DMS153 (cell line): ENCODE measurements around the gene ARFIP1.

Source experiments
- DNase-seq: peaks from one replicate; lab custom pipeline; 2025; lab: John Stamatoyannopoulos, UW

Gene ARFIP1

DNA sequence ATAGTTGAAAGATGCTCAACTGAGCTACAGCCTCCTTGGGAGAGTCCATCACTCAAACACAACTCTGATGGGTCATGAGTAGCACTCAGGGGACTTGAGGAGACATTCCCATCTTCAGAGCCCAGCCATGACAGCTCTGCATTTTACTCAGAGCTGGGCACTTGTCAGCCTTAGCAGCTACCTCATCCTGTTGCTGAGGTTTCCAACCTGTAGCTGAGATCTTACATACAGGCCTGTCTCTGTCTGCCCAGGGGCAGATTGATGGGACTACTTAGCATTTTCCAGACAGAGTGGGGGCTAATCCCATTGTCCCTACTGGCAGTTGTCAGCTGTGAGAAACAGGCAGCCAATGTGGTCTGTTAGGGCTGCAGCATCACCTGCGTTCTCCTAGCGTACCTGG, 159.9 kb downstream of the ARFIP1 start:
- no peak for DNase-seq

DNA sequence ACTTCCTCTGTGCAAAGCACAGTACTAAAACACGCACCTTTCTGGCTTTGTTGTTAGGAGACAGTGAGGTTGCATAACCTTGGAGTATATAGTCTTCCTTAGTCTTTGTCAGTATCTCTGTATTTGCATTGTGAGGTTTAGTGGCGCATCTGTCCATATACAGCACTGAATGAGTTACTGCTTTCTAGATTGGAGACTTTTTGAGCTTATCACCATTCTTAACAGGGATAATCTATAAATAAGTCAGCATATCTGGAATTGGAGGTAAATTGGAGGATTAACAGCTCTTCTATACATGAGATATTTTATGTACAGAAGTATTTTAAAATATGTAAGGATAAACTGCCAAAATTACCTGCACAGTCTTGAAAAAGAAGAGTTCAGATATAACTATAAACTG, 160.7 kb downstream of the ARFIP1 start:
- DNase-seq = no peak

DNA sequence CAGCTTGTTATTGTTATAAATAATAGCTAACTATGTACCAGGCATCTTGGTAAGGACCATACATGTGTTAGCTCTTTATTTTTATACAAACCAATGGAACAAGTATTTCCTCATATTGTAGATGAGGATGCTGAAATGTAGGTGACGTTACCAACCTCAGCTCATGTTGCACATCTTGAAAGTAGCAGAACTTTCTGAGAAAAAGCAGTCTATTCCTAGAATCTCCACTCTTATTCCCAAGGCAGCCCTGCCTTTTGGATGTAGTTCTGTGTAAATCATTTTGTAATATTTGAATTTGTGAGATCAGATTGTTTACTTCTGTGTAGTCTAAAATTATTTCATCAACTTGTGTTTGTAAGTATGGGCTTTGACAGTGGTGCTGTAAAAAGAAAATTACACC, 161.7 kb downstream of the ARFIP1 start:
- DNase-seq = no peak

DNA sequence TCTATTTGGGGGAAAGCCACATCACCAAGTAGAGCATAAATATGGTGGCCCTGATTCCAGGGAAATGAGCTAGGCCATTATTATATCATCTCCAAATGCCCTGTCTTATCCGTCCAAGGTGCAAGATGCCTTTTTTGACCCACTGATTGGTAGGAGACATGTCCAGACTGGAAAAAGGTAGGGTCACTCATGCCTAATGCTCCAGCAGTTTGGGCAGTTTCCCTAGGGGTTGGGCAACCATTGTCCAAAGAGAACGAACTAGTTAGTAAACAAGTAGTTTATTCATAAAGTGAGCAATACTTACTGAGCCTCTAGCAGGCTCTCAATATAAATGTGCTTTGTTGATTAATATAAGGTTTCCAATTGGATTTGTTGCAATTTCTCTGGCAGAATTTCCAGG, 162.6 kb downstream of the ARFIP1 start:
- DNase-seq = no peak

DNA sequence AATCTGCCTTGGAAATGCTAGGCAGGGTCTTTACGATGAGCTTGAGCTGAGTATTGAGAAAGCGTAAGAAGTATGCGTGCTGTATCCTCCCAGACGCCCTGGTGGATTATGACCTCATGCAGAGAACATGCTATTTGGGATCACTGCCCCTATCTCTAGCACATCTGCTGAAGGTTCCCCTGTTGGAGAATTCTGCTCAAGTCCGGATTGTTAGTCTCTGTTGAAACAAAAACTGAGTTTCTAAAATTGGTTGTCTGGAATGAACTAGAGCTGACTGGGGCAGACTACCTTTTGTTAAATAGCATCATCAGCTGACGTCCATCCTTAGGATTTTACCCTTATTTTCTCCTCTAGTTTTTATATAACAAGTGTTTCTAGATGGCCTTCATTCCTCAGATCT, 163.9 kb downstream of the ARFIP1 start:
- DNase-seq = no peak

DNA sequence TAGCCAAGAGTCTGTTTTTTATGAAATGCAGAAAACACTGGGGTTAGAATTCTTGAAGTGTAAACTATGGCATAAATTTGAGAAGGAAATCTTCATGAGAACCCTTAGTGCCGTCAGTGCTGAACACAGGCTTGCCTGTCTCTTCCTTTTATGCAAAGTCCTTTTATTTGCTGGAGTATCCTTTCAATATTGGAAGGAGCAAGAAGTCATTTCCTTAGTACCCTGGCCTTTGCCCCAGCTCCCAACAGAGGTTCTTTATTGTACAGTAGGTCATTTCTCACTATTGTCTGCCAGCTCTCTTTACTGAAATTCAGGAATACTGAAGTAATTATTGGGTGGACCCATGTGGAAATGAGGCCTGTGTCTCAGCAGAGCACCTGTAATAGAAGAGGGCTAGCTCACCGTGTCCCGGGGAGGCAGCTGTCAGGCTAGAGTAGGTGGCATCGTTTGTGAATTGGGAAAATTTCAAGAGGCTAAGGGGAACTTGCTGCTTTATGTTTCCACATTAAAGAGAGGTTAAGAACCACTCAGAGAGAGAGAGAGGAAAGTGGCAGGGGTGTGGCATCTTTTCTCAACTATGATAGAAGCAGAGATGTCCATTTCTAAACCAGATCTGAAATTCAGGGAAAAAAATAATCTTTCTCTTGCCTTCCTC, 165.0 kb downstream of the ARFIP1 start:
- no peak for DNase-seq

DNA sequence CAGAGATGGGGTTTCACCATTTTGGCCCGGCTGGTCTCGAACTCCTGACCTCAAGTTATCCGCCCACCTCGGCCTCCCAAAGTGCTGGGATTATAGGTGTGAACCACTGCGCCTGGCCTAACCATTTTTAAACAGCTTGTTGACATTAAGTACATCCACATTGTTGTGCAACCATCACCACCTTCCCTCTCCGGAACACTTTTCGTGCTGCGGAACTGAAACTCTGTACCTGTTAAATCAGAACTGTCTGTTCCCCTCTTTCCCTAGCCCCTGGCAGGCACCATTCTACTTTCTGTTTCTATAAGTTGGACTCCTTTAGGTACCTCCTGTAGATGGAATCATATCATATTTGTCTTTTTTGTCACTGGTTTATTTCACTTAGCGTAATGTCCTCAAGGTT, 165.9 kb downstream of the ARFIP1 start:
- DNase-seq = no peak

DNA sequence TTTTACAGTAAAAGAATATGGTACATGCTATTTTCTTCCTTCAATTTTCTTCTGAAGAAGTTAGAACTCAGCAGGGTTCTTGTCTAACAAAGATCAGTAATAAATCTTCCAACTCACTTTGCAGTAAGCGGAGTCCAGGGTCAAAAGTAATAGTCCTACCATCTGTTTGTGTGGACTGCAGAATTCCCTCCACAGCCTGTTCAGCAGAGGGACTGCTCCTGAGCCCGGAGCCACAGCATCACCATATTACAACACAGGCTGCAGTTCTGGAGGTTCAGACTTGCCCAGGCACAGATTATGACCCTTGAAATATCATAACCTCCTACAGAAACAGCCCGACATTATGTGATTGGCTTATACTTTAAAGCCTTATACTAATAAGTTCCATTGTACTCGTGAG, 166.7 kb downstream of the ARFIP1 start:
- DNase-seq = no peak

DNA sequence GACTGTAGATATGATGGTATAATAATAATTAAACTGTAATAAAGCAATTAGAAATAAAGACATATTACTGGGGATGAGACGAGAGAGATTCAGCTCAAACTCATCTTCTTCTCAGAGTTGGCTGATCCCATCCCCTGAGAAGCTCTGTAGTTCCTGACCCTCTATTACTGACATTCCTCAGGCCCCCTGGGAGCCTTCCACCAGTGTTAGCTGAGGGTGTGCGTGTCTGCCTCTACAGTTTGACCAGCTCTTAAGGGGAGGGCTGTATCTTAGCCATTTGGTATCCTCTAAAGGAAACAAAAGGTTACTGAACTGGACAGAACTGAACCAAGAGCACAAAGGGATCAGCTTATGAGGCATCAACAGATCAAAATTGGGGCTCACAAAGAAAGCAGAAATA, 167.6 kb downstream of the ARFIP1 start:
- no peak for DNase-seq

DNA sequence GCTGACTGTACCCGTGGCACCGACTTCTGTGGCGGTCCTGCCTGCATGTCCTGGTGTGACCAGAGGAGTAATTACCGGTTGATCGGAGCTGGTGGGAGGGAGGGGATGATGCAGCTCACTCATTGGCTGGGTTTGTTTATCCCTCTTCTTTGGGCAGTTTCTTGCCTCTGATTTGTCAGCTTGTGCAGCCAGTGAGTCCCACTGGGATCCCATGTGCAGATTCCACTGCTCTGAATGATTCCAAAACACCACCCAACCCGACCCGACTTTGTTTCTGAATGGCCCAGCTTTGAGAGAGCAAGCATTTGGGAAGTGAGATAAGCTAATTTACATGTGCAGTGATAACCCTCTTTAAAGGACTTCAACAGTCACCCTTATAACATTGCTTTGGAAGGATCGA, 170.2 kb downstream of the ARFIP1 start:
- no peak for DNase-seq

DNA sequence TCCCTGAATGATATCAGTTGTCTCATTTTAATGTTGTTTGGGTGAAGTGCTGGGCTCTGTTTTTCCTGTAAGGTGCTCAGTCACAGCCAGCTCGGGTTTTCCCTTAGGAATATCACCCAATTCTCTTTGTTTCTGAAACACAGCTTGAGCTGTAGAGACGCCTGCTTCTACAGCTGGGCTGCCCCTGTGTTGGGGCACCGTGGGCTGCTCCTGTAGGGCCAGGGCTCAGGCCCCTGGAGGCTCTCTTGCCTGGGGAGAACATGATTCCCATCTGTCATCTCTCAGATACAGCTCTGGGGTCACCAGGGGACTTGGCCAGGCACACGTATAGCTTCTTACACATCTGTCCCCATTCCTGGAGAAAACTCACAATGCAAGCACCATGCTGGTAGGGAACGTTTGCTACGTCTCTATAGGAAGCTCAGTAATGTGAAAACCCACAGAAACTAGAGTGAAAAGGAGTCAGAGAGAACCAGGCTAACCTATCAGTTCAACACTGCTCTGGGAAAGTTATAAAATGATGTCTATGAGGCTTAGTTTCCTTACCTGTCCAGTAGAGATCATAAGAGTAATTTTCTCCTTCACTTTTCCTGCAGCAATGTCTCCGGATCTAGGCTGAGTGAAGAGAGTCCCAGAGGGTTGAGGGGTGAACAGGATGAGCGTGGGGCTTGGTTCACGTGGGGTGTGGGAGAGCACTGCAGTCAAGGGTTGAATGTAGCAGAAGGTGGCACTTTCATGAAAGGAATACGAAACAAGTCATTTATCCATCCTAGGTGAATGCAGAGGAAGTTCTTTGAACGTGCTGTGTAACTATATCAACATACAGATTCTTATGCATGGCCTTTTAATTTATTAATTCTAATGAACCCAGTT, 170.9 kb downstream of the ARFIP1 start:
- no peak for DNase-seq

DNA sequence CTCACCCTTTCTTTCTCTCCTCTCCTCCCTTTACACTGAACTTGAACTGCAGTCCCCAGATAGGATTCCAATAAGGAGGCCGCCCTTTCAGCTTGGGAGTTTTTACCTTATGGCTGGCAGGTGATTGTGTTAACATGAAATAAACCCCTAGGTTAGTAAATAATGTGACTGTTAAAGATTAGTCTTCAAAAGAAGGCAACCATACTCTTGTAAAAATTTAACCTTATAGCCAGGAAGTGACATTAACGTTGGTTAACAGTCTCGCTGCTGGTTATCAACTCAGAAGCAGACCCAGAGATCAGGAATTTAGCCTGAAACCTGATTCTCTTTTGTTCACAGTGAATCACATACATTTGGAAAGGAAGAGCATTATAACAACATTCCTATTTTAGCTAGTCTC, 171.6 kb downstream of the ARFIP1 start:
- DNase-seq = no peak

DNA sequence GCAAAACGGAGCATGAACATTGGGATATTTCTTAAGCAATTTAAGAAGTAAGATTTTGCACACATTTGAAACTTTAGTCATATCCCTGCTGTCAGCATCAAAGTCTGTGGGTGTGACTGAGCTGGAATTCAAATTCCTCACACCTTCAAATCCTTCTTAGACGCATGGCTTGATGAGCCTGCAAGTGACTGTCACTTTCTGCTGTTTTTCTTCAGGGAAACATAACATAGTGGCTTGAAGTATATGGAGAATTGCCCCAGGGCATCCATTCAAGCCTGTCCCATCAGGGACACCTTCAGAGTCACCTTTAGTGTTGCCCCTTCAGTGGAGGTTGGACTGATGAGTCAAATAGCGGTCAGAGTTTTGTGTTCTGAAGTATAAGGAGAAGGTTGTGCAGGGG, 173.8 kb downstream of the ARFIP1 start:
- no peak for DNase-seq

DNA sequence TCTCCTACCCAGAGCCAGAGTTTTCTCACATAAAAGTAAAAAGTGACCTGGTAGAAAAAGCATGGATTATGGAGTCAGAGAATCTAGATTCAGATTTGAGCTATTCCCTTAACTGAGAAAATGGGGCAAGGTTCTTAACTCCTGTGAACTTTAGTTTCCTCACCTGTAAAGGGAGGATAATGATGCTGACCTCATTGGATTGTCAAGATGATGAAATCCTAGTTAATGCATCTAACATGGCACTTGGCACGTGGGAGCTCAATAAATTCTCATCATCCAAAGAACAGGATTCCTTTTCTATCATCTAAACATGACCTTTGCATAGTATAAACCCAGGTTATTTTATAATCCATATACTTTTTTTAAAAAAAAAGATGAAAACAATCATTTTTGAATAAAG, 175.0 kb downstream of the ARFIP1 start:
- no peak for DNase-seq

DNA sequence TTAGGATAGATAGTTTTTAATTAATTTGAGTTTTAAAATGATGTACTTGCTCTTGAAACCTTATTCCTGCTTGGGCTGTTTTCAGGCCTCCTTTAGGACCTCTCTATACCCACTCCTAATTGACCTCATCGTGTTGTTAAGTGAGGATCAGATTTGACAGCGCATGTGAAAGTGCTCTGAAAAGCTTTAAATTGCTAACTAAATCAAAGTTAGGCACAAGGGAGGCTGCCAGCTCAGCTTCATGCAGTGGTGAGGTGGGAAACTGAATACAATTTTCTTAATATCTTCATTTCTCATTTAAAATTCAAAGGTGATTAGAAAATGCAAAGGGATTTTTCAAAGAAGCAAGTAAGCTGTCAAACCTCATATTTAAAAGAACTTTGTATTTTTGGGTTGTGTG, 176.4 kb downstream of the ARFIP1 start:
- no peak for DNase-seq

DNA sequence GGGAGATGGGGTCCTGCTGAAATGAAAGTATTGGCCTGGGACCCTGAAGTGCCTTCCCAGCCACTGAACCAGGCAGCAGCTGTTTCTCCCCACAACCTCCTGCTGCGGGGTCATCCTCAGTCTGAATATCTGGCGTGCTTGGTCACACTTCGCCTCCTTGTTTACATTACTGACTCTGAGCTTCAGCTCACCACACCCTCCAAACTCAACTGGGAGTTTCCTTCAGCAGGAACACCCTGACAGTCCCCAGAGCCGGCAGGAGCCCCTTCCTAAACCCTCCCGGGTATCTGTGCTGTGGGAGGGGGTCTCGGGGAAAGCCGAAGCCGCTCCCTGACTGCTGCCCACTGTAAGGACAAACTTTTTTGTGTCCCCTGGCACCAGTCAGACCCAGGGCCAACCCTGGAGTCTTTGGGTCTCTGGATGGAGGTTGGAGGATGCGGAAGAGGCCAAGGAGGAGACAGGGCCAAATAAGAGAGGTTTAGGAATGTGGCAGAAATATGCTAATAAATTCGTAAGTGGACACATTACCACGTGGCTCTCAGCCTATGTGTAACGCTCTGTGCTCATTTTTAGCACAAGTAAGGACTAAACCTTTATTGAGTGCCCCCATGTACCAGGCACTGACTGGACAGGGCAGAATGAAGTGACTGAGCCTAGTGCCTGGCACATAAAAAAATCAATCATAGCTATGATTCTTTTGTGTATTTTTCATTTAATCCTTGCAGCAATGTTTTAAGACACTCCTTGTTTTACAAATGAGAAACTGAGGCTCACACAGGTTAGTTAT, 177.1 kb downstream of the ARFIP1 start:
- DNase-seq = no peak

DNA sequence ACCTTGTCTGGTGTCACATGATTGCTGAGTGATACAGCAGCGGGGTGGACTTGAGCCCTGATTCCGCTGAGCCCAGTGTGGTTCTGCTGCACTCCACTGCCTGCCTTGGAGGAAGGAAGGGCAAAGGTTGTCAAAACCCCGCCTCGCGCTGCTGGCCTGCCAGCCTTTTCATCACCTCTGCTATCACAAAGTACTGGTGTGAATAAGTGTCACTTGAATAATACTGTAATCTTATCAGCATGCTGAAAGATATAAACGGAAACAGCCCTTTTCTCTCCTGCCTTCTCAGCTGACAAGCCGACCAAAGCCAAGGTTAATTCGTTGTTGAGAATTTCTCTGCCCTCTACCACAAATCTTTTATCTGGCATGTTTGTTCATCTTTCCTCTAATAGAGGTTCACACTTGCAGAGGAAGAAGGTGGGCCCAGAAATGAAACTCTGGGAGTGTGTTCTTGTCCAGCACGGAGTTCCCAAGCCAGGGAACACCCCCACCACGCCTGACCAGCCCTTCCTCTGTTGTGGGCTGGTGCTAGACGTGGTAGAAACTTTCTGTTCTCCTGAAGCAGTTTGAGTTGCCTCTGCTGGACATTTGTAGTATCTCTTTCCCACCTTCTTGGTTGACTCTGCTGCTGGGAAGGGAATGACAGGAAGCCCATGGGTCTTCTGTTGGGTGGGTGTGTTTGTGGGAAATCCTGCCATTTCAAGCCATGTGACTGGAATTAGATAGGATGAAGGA, 177.8 kb downstream of the ARFIP1 start:
- DNase-seq = no peak

DNA sequence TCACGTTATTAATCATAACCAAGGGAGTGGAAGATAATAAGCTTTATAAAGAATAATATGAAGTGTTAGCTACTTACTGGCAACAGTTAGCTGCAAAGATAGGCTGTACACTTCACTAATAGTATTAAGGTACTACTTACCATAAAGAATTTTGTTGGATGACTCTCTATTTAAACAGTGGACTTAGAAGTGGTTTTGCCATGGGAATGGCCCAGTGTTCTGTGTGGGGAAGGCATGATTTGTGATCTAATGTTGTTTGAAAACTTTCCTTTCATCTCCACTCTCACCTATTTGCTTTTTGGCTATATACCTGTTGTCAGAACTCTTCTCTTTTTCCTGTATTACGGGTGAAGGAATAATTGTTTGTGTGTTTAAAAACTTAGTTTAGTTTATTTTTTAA, 179.3 kb downstream of the ARFIP1 start:
- no peak for DNase-seq

DNA sequence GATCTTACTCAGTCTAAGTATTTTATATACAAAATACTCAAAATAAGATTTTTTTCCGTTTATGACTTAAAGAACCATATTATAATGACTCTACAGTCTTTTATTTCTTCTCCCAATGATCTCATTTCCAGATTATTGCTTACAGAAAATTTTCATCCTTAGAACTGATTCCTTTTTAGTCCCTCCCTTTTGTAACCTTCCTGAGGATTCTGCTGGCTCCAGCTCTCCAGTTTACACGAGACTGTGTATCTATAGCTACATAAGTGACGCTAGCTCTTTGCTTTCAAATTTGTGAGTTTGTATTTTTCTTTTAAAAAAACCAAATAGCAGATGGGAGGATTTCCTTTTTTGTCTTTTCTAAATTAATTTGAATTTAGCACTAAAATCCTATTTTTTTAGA, 180.3 kb downstream of the ARFIP1 start:
- DNase-seq = no peak

DNA sequence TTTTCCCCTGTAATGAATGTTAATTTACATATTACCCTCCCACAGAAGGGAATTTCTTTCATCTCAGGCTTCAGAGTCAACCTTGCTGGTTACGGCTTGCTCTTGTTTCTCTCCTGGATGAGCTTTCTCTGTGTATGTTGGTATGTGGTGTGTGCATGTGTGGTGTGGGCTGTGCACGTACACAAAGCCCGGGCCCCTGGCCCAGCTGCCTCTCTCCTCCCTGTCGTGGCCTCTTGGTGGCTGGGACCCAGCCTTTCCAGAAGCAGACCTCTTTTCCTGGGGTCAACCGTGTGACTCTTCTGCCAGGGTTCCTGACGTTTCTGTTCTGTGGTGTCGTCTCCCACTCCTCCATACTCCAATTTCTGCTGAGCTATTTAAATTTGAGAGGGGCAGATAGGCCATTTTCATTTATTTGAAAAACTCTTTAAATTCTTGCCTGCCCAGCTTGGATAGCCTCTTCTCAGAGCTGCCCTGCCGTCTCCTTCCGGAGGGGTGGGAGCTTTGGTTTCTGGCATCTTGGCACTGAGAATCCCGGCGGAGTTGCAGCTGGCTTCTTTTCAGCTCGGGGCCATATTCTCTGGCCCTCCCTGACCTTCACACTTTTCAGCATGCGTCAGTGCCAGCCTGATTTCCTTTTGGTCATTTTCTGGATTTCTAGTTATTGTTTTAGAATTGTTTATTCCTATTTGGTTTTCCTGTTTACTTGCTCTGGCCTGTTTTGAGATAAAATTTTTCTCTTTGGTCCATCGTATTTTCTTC, 181.4 kb downstream of the ARFIP1 start:
- DNase-seq = no peak

DNA sequence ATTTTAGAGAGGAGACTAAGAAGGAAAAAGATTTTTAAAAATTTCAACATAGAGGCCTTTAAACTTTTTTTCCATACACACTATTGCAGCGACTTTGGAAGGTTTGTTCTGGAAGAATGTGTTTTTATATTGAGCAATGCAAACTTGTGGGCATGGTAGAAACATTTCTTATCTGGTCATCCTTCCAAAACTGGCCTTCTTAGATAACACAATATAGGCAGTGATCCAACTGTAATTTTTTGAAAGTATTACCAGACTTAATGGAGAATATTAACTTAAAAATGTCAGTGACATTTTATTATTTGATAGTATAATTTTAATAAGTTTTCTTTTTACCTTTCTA, 182.0 kb downstream of the ARFIP1 start:
- DNase-seq = no peak
